ENCODE results near the gene DYNC1I1.

DYNC1I1 gene

DNA sequence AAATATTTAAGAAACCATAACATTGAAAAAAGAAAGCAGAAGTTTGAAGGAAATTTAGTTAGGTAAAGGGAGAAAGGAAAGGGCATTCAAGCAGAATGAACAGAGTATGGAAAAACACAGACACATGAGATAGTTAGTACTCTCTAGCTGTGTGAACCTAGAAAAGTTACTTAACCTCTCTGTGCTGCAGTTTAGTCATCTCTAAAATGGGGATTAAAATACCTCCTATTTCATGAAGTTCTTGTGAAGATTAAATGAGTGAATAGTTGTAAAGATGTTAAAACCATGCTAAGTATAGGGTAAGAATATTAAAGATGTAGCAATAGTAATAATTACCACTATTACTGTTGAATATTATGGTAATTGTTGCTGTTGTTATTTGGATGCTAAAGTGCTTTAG is 279.9 kb downstream of the DYNC1I1 start:
- no peaks in the 10 kb centered on the region for H3K36me3 Mint-ChIP-seq
- no peak overlapping the region for H3K4me3 Mint-ChIP-seq
- H3K4me1 Mint-ChIP-seq (ENCODE audit: low read depth): no peaks in the 10 kb centered on the region
- no peak overlapping the region for H3K27ac Mint-ChIP-seq
- peaks cover 10% of the 10 kb centered on the region for H3K27me3 Mint-ChIP-seq
- H3K9me3 Mint-ChIP-seq (ENCODE audit: low read depth): no peaks in the 10 kb centered on the region

DNA sequence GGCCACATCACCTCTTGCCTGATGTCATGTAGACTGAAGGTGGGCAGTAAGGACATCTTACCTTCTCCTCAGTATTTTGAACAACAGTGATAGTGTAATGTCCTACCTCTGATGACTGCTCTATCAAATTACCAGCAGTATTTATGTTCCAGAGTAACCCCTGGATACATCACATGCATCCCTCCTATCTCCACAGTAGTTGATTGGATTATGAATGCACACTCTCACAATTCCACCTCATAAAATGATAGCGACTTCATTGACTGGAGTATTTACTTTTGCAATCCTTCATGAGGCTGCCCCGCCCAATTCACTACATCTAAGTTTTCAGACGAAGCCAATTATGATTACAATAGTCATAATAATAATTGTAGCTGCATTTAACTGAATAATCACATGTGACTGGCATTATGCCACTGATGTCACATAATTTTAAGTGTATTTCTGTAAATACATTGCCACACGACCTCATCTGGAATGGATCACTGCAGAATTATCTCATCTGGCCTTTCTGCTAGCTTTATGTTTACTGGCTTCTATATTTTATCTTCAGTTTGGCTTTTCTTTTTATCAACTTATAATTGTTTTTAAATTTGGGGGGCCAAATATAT is 280.6 kb downstream of the DYNC1I1 start:
- Mint-ChIP-seq H3K27ac (no peak overlapping the region), H3K9me3 (ENCODE audit: low read depth) (no peaks in the 10 kb centered on the region), H3K4me1 (ENCODE audit: low read depth) (no peaks in the 10 kb centered on the region), H3K4me3 (no peak overlapping the region), H3K36me3 (no peaks in the 10 kb centered on the region), H3K27me3 (peaks cover 10% of the 10 kb centered on the region)

GRCh38 chr7:96055717-96056116 is 283.4 kb downstream of the DYNC1I1 start:
- no peaks in the 10 kb centered on the region for H3K4me1 Mint-ChIP-seq (ENCODE audit: low read depth)
- H3K27me3 Mint-ChIP-seq: peaks cover 11% of the 10 kb centered on the region
- H3K4me3 Mint-ChIP-seq: no peak overlapping the region
- H3K27ac Mint-ChIP-seq: no peak overlapping the region
- no peaks in the 10 kb centered on the region for H3K36me3 Mint-ChIP-seq
- no peaks in the 10 kb centered on the region for H3K9me3 Mint-ChIP-seq (ENCODE audit: low read depth)

DNA sequence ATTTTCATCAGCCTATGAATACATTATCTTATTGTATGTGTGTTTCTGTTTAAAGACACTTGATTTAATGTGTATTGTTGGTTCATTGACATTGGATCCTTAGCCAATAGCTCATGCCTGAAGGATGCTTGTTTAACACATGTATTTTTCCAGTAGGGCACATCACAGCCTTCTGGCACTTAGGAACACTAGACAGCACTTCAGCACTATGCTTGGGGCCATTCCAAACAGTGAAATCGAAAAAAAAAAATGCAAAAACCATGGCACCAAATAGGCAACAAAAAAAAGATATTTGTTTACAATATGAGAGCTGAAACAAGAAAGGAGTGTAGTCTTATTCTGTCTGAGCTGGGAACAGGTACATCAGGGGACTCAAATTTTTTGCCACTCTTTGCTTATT is 286.7 kb downstream of the DYNC1I1 start:
- Mint-ChIP-seq H3K27ac (no peak overlapping the region), H3K36me3 (no peaks in the 10 kb centered on the region), H3K4me3 (no peak overlapping the region), H3K9me3 (ENCODE audit: low read depth) (no peaks in the 10 kb centered on the region), H3K4me1 (ENCODE audit: low read depth) (no peaks in the 10 kb centered on the region), H3K27me3 (peaks cover 14% of the 10 kb centered on the region)

- H3K36me3 Mint-ChIP-seq: no peaks in the 10 kb centered on the region
- H3K9me3 Mint-ChIP-seq (ENCODE audit: low read depth): no peaks in the 10 kb centered on the region
- no peak overlapping the region for H3K4me3 Mint-ChIP-seq
- no peak overlapping the region for H3K27ac Mint-ChIP-seq
- H3K4me1 Mint-ChIP-seq (ENCODE audit: low read depth): no peaks in the 10 kb centered on the region
- peaks cover 12% of the 10 kb centered on the region for H3K27me3 Mint-ChIP-seq
Measured at GRCh38 chr7:96061009-96061408, 288.7 kb downstream of the DYNC1I1 start.

DNA sequence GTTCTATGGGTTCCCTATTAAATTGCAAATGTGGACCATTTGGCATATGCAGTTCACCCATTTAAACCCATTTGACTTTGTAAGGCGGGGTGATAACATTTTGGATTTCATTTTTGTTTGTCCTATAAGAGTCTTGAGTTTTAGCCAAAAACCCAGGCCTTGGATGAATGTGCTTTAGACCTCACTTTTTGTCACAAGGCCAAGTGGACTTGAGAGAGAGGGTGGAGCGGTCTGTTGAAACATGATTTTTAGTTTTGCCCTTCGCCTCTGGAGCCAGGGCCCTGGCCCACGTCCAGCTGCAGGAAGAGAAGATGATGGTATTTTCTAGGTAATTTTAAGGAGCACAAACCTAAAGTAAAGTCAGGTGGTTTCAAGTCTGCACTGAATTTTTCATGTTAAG is 289.5 kb downstream of the DYNC1I1 start:
- Mint-ChIP-seq H3K27ac (no peak overlapping the region), H3K9me3 (ENCODE audit: low read depth) (no peaks in the 10 kb centered on the region), H3K36me3 (no peaks in the 10 kb centered on the region), H3K4me1 (ENCODE audit: low read depth) (no peaks in the 10 kb centered on the region), H3K27me3 (peaks cover 11% of the 10 kb centered on the region), H3K4me3 (no peak overlapping the region)

DNA sequence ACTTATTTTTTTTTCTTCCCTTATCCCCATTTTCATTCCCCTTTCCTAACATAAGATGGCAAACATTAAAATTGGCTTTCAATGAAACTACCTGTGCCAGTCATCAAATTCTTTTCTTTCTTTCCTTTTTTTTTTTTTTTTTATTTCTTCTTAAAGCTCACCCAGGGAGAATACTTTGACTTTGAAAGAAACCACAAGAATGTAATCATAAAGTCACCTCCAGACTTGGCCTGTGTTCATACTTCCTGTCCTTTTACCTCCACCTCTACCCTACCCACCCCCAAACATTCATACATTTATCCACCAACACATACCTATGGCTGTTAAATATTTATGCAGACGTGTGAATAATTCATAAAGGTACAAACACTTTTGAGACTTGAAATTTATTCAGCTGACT is 295.0 kb downstream of the DYNC1I1 start:
- no peaks in the 10 kb centered on the region for H3K36me3 Mint-ChIP-seq
- H3K4me3 Mint-ChIP-seq: no peak overlapping the region
- H3K4me1 Mint-ChIP-seq (ENCODE audit: low read depth): no peaks in the 10 kb centered on the region
- H3K9me3 Mint-ChIP-seq (ENCODE audit: low read depth): no peaks in the 10 kb centered on the region
- peaks cover 17% of the 10 kb centered on the region for H3K27me3 Mint-ChIP-seq
- no peak overlapping the region for H3K27ac Mint-ChIP-seq

GRCh38 chr7:96069401-96069800 is 297.0 kb downstream of the DYNC1I1 start:
- Mint-ChIP-seq H3K9me3 (ENCODE audit: low read depth) (no peaks in the 10 kb centered on the region), H3K36me3 (no peaks in the 10 kb centered on the region), H3K27ac (no peak overlapping the region), H3K4me1 (ENCODE audit: low read depth) (no peaks in the 10 kb centered on the region), H3K4me3 (no peak overlapping the region), H3K27me3 (peaks cover 19% of the 10 kb centered on the region)

DNA sequence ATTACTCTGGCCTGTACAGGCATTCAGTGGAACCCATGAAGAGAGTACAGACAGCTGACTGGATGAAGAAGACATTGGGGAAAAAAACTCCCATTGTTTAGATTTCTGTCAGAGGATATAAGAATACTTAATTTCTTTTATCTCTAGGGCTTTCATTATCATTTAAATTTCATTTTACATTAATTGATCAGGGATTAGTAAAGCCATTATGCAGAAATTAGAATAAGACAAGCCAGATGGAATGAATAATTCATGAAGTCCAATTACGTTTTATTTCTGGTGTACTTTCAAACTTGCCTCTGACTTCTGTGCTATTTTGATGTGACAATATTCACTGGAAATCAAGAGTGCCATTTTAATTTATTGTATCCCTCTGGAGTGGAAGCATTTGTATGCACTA is 302.5 kb downstream of the DYNC1I1 start:
- Mint-ChIP-seq H3K9me3 (ENCODE audit: low read depth) (no peaks in the 10 kb centered on the region), H3K36me3 (no peaks in the 10 kb centered on the region), H3K4me3 (peak overlapping the region; percentile 89), H3K4me1 (ENCODE audit: low read depth) (peaks cover 8% of the 10 kb centered on the region), H3K27ac (no peak overlapping the region), H3K27me3 (peaks cover 16% of the 10 kb centered on the region)

DNA sequence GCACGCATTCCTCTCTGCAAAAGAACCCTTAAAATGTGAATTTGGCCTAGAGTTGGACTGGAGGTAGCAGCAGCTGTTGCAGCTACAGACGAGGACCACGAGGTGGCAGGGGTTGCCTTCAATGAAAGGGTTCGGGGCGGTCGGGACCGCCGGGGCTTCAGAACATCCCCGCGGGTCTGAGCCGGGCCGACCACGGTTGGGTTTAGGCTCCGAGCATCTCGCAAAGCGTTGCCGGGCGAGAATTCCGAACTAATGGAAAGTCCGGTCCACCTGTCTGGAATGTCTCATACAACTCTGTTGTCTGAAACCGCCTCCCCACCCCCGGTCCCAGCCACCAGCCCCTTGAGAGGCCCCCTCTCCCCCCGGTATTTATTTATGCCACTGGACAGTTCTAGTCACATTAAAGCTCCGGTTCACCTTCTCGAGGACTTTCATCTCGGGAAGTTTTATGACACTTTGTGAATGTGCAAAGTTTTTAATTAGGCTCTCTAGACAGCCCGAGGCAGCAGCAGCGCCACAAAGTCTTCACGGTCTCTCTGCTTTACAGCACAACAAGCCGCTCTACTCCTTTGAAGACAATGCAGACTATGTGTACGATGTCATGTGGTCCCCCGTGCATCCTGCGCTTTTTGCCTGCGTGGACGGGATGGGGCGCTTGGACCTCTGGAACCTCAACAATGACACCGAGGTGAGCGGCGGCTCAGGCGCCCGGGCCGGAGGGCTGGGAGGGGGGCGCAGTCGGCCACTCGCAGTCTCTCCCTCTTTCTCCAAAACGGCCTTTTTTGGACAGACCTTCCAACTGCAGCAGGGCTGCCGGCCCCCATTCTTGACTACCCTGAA is 303.4 kb downstream of the DYNC1I1 start:
- Mint-ChIP-seq H3K36me3 (no peaks in the 10 kb centered on the region), H3K4me1 (ENCODE audit: low read depth) (peaks cover 8% of the 10 kb centered on the region), H3K4me3 (peak overlapping the region; percentile 89), H3K9me3 (ENCODE audit: low read depth) (no peaks in the 10 kb centered on the region), H3K27ac (no peak overlapping the region), H3K27me3 (peaks cover 18% of the 10 kb centered on the region)

DNA sequence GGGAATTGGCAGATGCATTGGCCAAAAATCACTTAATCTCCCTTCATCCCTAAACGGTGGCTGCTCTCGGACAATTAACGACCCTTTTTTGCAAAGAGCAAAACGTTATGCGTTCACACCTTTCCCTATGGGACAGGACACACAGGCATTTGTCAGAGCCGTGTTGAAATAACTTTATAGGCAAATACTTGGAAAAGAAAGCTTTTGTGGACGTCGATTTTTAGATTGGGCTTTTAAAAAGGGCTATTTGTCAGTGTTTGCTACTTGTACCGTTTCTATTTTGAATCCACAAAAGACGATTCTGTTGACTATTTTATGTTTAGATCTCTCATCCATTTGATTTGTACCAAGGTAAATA is 304.0 kb downstream of the DYNC1I1 start:
- Mint-ChIP-seq H3K9me3 (ENCODE audit: low read depth) (no peaks in the 10 kb centered on the region), H3K4me1 (ENCODE audit: low read depth) (peaks cover 8% of the 10 kb centered on the region), H3K27me3 (peaks cover 15% of the 10 kb centered on the region), H3K4me3 (peak overlapping the region; percentile 89), H3K36me3 (no peaks in the 10 kb centered on the region), H3K27ac (no peak overlapping the region)

- H3K27ac Mint-ChIP-seq: no peak overlapping the region
- H3K27me3 Mint-ChIP-seq: peaks cover 11% of the 10 kb centered on the region
- no peak overlapping the region for H3K4me3 Mint-ChIP-seq
- H3K4me1 Mint-ChIP-seq (ENCODE audit: low read depth): peaks cover 8% of the 10 kb centered on the region
- H3K36me3 Mint-ChIP-seq: no peaks in the 10 kb centered on the region
- H3K9me3 Mint-ChIP-seq (ENCODE audit: low read depth): no peaks in the 10 kb centered on the region
Measured at GRCh38 chr7:96080027-96080426, 307.7 kb downstream of the DYNC1I1 start.

DNA sequence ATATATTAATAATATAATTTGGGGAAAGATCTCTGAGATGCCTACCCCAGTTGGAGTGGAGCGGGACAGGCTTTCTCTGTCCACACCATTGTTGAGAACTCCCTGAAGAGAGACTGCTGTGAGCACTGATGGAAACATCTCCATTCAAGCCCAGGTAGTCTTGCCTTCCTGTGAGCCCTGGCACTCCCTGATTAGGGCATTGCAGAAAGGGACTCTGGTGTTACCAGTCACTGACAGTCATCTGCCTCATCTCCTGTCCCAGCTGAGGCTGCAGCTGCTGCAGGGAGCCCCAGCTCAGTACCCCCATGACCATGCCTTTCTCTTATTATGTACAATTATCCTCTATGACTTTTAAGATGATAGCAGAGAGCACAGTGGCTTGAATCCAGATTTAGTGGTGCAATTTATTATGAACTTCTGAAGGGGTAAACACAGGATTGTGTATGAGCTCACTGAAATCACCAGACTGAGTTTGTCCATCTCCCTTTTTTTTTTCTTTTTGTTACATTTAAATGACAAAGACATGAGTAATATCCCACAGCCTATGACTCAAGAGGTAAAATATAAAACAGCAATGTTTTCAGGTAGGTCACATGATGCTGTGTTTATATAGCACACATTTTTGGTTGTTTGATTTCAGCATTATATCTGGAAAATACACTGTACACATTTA is 312.7 kb downstream of the DYNC1I1 start:
- no peak overlapping the region for H3K4me3 Mint-ChIP-seq
- no peak overlapping the region for H3K27ac Mint-ChIP-seq
- no peaks in the 10 kb centered on the region for H3K36me3 Mint-ChIP-seq
- no peaks in the 10 kb centered on the region for H3K9me3 Mint-ChIP-seq (ENCODE audit: low read depth)
- peaks cover 7% of the 10 kb centered on the region for H3K27me3 Mint-ChIP-seq
- H3K4me1 Mint-ChIP-seq (ENCODE audit: low read depth): no peaks in the 10 kb centered on the region

- Mint-ChIP-seq H3K4me3 (no peak overlapping the region), H3K4me1 (ENCODE audit: low read depth) (no peaks in the 10 kb centered on the region), H3K27ac (no peak overlapping the region), H3K9me3 (ENCODE audit: low read depth) (no peaks in the 10 kb centered on the region), H3K36me3 (no peaks in the 10 kb centered on the region), H3K27me3 (peaks cover 11% of the 10 kb centered on the region)
Measured at GRCh38 chr7:96085953-96086352, 313.6 kb downstream of the DYNC1I1 start.

- Mint-ChIP-seq H3K27me3 (peaks cover 13% of the 10 kb centered on the region), H3K36me3 (no peaks in the 10 kb centered on the region), H3K4me3 (no peak overlapping the region), H3K27ac (no peak overlapping the region), H3K4me1 (ENCODE audit: low read depth) (no peaks in the 10 kb centered on the region), H3K9me3 (ENCODE audit: low read depth) (no peaks in the 10 kb centered on the region)
Measured at GRCh38 chr7:96088579-96088978, 316.2 kb downstream of the DYNC1I1 start.

Measured in activated naive CD8-positive, alpha-beta T cell (primary cell).